ENCODE results near the gene FRAS1. TPM values are rescaled to one million over a fixed set of nuclear protein-coding genes. Genes with fewer than 3 reads are reported as not detected.
A peak's percentile ranks its signal among the peaks of the same experiment; 100 is the strongest.

Gene FRAS1
- total and polyA plus RNA-seq, 2 of the 8 experiments (the other 6 are each of a cell fraction or from before 2014, with no cell fraction given): 38.5 to 109 TPM

- no peak overlapping the region for H4K8ac ChIP-seq (ENCODE audit: extremely low read depth, insufficient read depth, low read length)
- no peak overlapping the region for H3K14ac ChIP-seq (ENCODE audit: insufficient read length)
- H3K4me1 ChIP-seq (replicated peaks in 1 of 4; ENCODE audit: control insufficient read depth in 3 of 4, insufficient read depth in 4 of 4, low read length in 3 of 4): peaks cover 0 to 8% (median 0%) of the 10 kb centered on the region in 4 experiments; a peak in 2 of 7 replicates
- no peak overlapping the region for H3K9ac ChIP-seq (replicated peaks in 1 of 4; ENCODE audit: extremely low read depth in 1 of 4, low read depth in 3 of 4, low read length in 3 of 4)
- H3K36me3 ChIP-seq (ENCODE audit: control insufficient read depth in 2 of 4, insufficient read depth in 4 of 4, low read length in 3 of 4): no peaks in the 10 kb centered on the region; a peak in 3 of 8 replicates
- H4K91ac ChIP-seq (replicated peaks; ENCODE audit: insufficient read length, low read length): no peak overlapping the region
- no peak overlapping the region for H2BK12ac ChIP-seq (ENCODE audit: low read depth, low read length)
- no peak for TF ChIP-seq HDAC6 (IDR thresholded peaks at IDR 0.05; ENCODE audit: low read depth, low read length)
- TF ChIP-seq SP2 (IDR thresholded peaks at IDR 0.05; ENCODE audit: low read length): no peak
- TF ChIP-seq BRCA1 (IDR thresholded peaks at IDR 0.05; ENCODE audit: low read depth, low read length): no peak
- TF ChIP-seq NANOG (IDR thresholded peaks at IDR 0.05; ENCODE audit: insufficient read depth, low read depth, low read length, poor library complexity, severe bottlenecking): no peak
- H3K56ac ChIP-seq (replicated peaks; ENCODE audit: insufficient read length, low read depth, low read length): no peak overlapping the region
- H2AK5ac ChIP-seq (ENCODE audit: low read depth, low read length): no peak overlapping the region
- no peaks in the 10 kb centered on the region for H3K9me3 ChIP-seq (ENCODE audit: insufficient read depth in 2 of 2, low read depth in 1 of 2, low read length in 1 of 2)
- no peaks in the 10 kb centered on the region for H3K27me3 ChIP-seq (replicated peaks in 1 of 4; ENCODE audit: control insufficient read depth in 3 of 4, extremely low read depth in 1 of 4, insufficient read depth in 3 of 4, low read length in 3 of 4)
- no peak overlapping the region for H3K4me3 ChIP-seq (ENCODE audit: extremely low read depth in 1 of 4, insufficient read depth in 2 of 4, low read depth in 3 of 4, low read length in 4 of 4)
- no peak overlapping the region for H3K4me2 ChIP-seq (ENCODE audit: insufficient read depth in 1 of 2, low read depth in 2 of 2, low read length in 2 of 2)
- no peaks in the 10 kb centered on the region for H3K23me2 ChIP-seq (ENCODE audit: low read depth, low read length)
- H4K5ac ChIP-seq (ENCODE audit: insufficient read length, low read depth, low read length): no peak overlapping the region
- H2BK15ac ChIP-seq (ENCODE audit: low read length): no peak overlapping the region
- FAIRE-seq (peak; percentile 60), DNase-seq (ENCODE audit: low read depth in 1 of 2, low spot score in 2 of 2) (no peak)
- no peak overlapping the region for H2BK20ac ChIP-seq (ENCODE audit: low read length)
- no peak overlapping the region for H2AFZ ChIP-seq (ENCODE audit: low read length)
- peaks cover 3 to 5% of the 10 kb centered on the region in 2 experiments for H4K20me1 ChIP-seq (replicated peaks in 1 of 2; ENCODE audit: control insufficient read depth in 1 of 2, insufficient read depth in 2 of 2, low read length in 2 of 2)
- H3K79me1 ChIP-seq (ENCODE audit: low read depth, low read length): peaks cover 5% of the 10 kb centered on the region; the same call in 1 of the 2 replicates
- H3K79me2 ChIP-seq (ENCODE audit: control insufficient read depth in 1 of 2, insufficient read depth in 2 of 2, low read length in 2 of 2): peaks cover 0 to 90% of the 10 kb centered on the region in 2 experiments; a peak in 3 of 4 replicates
- H3K4ac ChIP-seq (replicated peaks; ENCODE audit: insufficient read length, low read depth, low read length): no peak overlapping the region
- no peak overlapping the region for H3K23ac ChIP-seq (ENCODE audit: insufficient read length)
- H3K27ac ChIP-seq (ENCODE audit: low read depth, low read length): no peak overlapping the region
- 76% methylated on average over 2 of the region's 2 CpGs; no CpG with 5 or more reads in 1 of the 2 experiments for WGBS, 2 experiments (ENCODE audit: extremely low coverage in 1 of 2, insufficient coverage in 1 of 2, insufficient read length in 1 of 2, insufficient replicate concordance in 2 of 2, low coverage in 1 of 2, low lambda C conversion rate in 2 of 2, missing lambda C conversion rate in 1 of 2)
- no peak overlapping the region for H2BK120ac ChIP-seq (replicated peaks; ENCODE audit: low read depth, low read length)
- no peak overlapping the region for H2BK5ac ChIP-seq (ENCODE audit: low read depth, low read length)
- POLR2A ChIA-PET (ENCODE audit: partially characterized antibody): interaction anchor here (0.9 to 1.6 kb wide), 2 partner anchors 11 to 17 kb away, joined by 3 to 4 read pairs; no protein-coding TSS in a partner anchor
- H3K18ac ChIP-seq (ENCODE audit: extremely low read depth, low read length): no peak overlapping the region
- CTCF ChIA-PET (ENCODE audit: partially characterized antibody): interaction anchor here (0.9 to 1.6 kb wide), 3 partner anchors 9 to 125 kb away, joined by 3 to 4 read pairs (median 4); no protein-coding TSS in a partner anchor
Observed at GRCh38 chr4:78185117-78185516, 128.0 kb downstream of the FRAS1 start.

Measured in H1 (cell line).